HEK293T (cell line): Measurements from ENCODE around the gene BORCS5.

Experiments
- BHLHE40 ChIP-seq: fragments of 450-650 bp; IDR thresholded peaks from 2 replicates; pipeline ENCODE4 v1.6.1; 2016; ENCODE audit warnings: mild to moderate bottlenecking, moderate library complexity, borderline replicate concordance
- FOXA1 ChIP-seq: fragments of 450-650 bp; IDR thresholded peaks from 2 replicates; pipeline ENCODE4 v1.6.1; 2016; ENCODE audit warnings: mild to moderate bottlenecking
- HDGF ChIP-seq: fragments of 450-650 bp; IDR thresholded peaks from 2 replicates; pipeline ENCODE4 v1.6.1; 2017; ENCODE audit warnings: antibody characterized with exemption, borderline replicate concordance
- L3MBTL2 ChIP-seq: fragments of 450-650 bp; conservative IDR thresholded peaks from 2 replicates; pipeline ENCODE4 v1.6.1; 2016; ENCODE audit warnings: mild to moderate bottlenecking
- NFRKB ChIP-seq: fragments of 450-650 bp; IDR thresholded peaks from 2 replicates; pipeline ENCODE4 v1.6.1; 2016; ENCODE audit warnings: mild to moderate bottlenecking, moderate library complexity
- PKNOX1 ChIP-seq: fragments of 450-650 bp; IDR thresholded peaks from 2 replicates; pipeline ENCODE4 v1.6.1; 2016
- SP1 ChIP-seq: fragments of 450-650 bp; IDR thresholded peaks from 2 replicates; pipeline ENCODE4 v1.6.1; 2017
- SUZ12 ChIP-seq: fragments of 450-650 bp; IDR thresholded peaks from 2 replicates; pipeline ENCODE4 v1.6.1; 2016; ENCODE audit warnings: mild to moderate bottlenecking

GRCh38 chr12:12474471-12474928 lies 117.6 kb downstream of the BORCS5 start:
- TF ChIP-seq SP1 (no peak), SUZ12 (no peak), L3MBTL2 (no peak), FOXA1 (no peak), NFRKB (no peak), HDGF (no peak), BHLHE40 (no peak), PKNOX1 (no peak)
